HG02885 (cell line): ENCODE data around the gene TOR1AIP2.
A peak's percentile ranks its signal among the peaks of the same experiment; 100 is the strongest.

Experiments
- ATAC-seq: cut with Tn5 transposase; IDR thresholded peaks from one replicate; pipeline ENCODE4 v1.9.1; 2021; ENCODE audit warnings: mild to moderate bottlenecking; ENCODE audit not compliant: unreplicated experiment, poor library complexity

TOR1AIP2 gene

DNA sequence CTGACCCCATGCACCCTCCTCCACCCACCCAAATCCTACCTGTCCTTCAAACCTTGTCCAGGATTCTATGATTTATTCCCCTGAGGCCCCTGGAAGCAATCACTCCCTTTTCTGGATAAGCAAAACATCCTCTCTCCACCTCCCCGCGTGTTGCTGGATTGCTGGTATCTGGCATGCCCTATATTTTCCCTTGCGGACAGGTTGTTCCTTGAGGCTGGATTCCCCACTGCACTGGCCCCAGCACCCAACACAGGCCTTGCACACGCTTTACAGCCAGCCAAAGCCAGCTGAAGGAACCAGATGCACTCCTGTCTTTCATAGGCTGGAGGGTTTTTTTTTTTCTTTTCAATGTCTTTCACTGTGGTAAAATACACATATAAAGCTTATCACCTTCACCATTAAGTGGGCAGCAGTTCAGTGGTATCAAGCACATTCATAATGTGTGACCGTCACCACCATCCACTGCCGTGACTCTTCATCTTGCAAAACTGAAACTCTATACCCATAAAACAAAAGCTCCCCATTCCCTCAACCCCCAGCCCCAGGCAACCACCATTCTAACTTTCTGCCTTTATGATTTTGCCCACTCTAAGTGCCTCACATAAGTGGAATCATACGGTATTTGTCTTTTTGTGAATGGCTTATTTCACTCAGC lies 50.9 kb downstream of the TOR1AIP2 start:
- ATAC-seq: no peak

DNA sequence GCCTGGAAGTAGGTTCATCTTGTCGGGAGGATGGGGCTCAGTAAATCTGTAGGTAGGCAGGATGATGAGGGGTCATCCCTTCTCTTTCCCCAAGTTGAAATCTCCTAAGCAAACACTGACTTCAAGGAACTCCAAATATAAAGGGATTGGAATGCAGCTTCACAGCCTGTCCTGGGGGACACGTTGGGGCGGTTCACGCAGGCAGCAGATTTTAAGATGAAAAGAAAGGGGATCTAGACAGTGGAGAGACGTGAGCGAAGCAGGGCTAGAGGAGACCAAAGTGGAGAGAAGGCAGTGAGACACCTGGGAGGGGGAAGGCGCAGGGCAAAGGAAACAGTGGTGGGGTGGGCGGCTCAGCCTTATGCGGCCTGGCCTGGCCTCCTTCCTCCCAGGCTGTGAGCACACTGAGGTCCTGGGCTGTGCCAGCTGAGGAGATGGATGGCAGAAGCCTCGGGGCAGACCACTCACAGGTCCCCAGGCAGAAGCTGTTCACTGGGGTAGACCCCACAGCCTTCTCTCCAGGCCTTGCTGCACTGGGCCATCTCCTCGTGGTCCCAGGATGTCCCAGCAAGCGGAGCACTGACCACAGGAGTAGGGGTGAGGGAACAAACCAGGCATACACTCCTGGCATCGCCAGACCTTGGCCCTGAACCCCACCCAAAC lies 51.7 kb downstream of the TOR1AIP2 start:
- ATAC-seq: no peak

DNA sequence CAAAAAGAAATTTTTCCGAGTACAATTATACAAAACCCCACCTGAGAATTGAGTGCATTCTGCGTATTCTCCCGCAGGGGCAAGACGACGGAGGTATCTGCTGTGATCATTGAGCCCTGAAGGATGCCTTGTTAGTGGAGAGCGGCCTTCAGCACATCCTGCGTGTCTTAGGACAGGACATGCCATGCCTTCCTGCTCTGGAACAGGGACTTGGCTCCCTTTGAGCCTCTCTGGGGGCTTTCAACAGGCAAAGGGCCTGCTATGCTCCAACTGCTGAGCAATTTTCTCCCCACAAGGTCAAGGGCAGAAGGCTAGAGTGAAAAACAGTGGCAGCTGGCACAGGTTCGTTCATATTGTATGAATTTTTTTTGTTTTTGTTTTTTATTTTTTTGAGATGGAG lies 52.4 kb downstream of the TOR1AIP2 start:
- no peak for ATAC-seq

DNA sequence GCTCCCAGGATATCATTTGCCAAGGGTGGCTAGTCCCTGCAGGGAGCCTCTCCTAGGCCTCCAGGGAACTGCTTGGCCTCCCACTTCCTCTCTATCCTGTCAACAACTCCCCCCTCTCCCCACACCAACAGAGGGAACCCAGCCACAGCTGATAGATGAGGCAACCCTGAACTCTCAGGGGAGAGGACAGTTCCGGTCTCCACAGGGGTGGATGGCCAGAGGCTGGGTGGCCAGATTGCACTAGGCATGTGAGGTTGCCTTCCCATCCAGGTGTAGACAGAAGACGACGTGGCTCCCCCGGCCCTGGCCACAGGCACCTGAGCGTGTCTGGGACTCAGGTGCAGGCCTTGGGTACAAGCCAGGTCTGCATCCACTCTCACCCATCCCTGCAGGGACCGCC lies 53.3 kb downstream of the TOR1AIP2 start:
- no peak for ATAC-seq

DNA sequence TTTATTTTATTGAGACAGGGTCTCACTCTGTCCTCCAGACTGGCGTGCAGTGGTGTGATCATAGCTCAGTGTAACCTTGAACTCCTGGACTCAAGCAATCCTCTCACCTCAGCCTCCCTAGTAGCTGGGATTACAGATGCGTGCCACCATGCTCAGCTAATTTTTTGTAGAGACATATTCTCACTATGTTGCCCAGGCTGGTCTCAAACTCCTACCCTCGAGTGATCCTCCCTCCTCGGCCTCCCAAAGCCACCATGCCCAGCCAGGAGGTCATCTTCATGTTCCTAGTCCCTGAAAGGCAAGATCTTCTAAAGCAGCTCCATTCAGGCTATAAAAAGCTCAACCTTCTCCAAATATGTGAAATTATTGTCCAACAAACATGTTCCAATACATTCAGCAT lies 53.9 kb downstream of the TOR1AIP2 start:
- ATAC-seq: no peak

DNA sequence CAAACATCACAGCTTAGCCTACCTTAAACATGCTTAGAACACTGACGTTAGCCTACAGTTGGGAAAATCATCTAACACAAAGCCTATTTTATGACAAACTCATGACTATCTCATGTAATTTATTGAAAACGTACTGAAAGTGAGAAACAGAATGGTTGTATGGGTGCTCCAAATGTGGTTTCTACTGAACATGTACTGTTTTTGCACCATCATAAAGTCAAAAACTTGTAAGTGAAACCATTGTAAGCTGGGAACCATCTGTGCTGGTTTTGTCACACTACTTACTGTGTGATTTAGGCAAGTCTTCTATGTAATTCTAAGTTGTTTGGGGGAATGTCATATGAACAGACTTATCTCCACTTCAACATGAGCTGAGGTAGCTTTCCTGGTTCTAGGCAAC lies 55.5 kb downstream of the TOR1AIP2 start:
- ATAC-seq: no peak

DNA sequence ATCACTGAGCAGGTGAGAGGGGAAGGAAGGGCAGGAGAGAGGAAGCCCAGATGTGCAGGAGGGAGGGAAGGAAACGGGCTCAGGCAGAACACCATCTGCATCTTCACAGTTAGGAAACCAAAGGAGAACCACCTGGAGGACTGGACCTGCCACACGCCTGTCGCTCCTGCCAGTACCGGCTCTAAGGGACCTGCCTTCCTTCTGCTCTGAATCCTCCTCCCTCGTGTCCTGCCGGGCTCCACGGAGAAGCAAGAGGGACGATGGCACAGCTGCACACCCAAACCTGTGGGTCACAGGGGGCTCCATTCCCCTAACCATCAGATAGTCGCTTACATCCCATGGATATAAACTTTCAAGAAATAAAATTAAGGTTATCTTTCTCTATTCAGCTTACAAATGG lies 56.1 kb downstream of the TOR1AIP2 start:
- ATAC-seq: no peak

DNA sequence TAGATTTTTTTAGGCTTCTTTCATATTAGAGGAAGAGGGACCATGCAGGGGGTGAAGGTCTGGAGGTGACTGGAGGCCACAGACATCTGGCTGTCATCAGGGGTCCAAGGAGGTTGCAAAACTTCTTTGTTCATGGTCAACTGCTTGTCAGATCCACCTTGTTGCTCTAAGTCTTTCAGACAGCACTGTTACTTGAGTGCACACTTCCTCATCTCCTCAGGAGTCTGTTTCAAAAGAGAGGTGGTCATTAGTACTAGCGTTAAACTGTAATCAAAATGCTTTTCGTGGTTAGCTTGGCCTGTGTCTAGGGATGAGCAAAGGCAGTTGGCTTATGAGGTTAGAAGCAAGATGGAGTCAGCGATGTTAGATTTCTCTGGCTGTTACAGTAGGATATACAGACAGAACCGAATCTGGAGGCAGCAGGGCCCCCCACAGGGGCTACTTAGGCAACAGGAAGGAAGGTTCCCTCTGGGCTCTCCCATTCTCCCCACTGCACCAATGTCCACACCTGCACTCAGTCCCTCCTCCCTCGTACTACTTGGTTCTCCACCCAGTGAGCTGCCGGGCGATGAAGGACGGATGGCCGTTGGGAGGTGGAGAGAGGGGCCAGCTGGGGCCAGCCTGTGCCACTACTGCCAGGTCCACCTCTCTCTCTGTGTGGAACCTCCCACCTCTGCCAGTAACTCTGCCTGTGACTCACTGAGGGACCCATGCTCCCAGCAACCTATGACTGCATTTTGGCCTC lies 57.2 kb downstream of the TOR1AIP2 start:
- ATAC-seq: no peak

DNA sequence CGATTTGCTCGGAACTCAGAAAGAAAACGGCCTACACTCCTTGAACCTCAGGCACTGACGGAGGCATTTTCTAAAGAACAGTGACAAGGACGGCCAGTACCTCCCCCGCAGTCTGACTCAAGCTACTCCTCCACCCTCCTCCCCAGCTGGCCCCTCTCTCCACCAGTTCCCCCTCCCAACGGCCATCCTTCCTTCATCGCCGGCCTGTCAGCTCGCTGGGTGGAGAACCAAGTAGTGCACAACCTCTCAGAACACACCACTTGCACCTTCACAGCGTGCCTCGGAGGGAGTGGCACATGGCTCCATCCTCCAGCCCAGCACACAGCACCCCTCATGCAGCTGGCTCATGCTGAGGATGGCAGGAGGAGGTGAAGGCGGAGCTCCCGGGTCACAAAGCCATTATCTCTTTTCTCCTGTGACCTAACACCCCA lies 58.8 kb downstream of the TOR1AIP2 start:
- ATAC-seq: no peak

DNA sequence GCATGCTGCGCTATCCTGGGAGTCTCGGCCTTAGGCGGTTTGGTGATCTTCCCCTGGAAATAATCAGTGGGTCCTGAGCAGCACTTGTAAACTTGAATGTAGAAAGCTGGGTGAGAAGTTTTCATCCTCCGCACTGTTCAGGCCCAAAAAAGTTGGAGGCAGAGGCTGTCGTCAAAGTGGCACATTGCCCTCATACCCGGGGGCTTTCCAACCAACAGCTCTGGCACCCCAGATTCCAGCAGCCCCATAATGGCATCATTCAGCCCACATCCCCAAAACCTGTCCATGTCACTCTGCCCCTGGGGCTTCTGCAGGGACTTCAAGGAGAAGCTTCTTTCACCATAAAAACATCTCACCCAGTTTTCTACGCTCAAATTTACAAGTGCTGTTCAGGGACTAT lies 59.3 kb downstream of the TOR1AIP2 start:
- ATAC-seq: no peak

DNA sequence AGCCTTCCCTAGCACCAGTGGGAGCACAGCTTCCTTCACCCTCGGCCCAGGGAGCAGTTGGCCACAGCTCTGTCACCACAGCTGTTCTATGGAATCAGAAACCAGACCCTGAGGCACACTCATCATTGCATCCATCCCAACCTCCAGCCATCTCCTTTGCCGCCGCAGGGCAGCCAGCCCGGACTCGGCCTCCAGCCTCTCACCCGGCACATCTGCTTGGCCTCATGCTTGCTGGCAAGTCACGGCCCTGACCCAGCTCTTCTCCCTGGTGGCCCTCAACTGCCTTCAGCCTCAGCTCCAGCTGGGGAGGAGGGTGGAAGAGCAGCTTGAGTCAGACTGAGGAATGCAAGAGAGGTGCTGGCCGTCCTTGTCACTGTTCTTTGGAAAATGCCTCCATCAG lies 59.8 kb downstream of the TOR1AIP2 start:
- no peak for ATAC-seq

DNA sequence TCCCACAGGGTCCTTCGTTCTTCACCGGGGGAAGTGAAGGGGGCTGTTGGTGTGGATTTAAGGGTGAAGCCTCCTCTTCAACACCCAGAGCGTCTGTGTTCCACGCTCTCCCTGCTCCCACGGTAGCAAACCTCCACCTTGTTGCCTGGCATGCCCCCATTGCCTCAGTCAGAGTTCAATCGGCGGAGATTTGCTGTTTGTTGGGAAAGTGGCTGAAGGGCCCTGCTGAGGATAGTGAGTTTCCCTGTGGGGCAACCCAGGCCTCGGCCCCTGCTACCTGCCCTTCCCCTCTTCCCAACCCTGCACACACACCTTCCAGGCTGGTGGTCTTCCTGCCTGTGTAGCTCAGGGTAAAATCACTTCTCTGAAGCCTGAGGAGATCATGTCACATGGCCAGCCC lies 60.5 kb downstream of the TOR1AIP2 start:
- ATAC-seq: no peak

DNA sequence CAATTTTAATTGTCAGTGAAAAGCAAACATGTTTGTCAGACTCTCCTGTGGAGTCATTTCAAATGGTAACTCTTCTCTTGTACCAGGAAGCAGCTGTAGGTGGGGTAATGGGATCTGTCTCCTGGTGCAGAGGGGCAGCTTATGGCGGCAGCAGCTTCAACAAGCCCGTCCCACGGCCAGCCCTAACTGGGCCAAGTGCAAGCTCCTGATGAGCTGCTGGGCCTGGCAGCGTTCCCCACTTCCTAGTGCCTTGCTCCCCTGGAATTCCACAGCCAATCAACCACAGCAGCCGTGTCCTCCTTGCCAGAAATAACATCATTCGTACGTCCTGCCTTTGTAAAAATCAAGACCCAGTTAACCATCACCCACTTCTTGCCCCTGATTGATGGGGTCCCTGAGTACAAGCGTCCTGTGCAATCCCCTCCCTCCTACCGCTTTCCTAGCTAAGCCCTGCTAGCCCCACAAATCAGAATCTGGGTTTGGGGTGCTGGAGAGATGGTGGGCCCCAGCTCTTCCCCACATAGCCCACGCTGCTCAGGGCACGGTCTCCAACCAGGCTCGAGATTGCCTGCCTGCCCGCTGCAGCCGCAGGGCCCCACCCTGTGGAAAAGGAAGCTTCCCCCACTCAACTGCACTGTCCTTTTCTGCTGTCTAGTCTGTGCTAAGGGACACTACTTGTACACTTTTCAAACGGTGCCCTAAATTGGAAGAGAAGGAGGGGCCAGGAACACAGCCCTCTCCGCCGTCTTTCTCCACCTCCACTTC lies 61.2 kb downstream of the TOR1AIP2 start:
- ATAC-seq: no peak

DNA sequence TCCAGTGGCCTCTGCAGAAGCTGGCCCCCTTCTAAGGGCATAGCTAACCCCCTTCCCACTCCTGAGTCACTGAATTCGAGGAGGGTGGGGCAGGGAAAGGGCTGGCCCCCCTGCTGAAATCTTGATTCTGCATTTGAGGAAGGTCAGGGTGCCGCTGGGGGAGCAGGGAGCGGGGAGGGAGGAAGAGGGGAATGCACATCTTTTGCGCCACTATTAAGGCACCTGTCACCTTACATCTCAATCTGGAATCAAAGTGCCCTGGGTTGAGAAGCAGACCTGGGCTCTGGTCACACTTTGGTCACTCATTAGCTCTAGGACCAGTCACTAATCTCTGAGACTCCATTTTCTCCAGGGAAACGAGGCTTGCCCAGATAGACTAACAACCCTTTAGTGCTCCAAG lies 62.0 kb downstream of the TOR1AIP2 start:
- no peak for ATAC-seq

DNA sequence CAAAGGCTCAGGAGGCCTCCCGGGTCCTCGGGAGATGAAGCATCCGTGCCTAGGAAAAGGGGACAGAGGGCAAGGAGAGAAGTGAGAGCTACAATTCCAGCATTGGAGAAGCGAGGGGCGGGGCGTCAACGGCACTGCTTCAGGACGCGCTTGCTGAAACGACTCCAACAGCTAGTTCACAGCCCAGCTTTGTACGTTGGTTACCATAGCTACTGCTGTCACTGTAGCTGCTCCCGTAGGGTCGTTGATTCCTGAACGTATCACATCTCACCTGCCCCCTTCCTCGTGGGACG lies 63.1 kb downstream of the TOR1AIP2 start:
- peak; percentile 36 for ATAC-seq

DNA sequence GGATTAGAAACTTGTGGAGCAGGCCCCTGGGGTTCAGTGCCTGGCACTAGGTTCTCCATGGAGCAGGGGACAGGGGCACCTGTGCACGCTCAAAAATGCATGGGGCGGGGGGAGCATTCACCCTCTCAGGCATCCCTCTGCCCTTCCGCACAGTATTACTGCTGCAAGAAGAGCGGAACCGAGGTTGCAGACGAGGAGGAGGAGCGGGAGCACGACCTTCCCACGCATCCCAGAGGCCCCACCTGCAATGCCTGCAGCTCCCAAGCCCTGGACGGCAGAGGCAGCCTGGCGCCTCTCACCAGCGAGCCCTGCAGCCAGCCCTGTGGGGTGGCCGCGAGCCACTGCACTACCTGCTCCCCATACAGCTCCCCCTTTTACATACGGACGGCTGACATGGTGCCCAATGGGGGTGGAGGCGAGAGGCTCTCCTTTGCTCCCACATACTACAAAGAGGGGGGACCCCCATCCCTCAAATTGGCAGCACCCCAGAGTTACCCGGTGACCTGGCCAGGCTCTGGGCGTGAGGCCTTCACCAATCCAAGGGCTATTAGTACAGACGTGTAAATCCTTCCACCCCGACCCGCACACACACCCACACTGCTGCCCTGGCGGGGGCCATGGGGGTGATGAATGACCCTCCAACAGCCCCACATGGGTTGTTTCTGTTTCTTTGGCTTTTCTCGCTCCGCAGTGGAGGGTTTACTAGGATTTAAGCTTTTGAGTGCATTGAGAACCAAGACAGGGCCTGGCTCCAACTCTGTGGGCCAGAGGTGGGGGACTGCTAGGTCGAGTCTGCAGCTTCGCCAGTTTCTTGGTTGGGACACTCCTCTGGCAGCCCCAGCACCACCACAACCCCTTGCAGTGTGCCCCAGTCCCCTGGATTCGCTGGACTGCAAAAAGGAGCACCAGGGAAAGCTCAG lies 63.7 kb downstream of the TOR1AIP2 start:
- ATAC-seq: no peak

DNA sequence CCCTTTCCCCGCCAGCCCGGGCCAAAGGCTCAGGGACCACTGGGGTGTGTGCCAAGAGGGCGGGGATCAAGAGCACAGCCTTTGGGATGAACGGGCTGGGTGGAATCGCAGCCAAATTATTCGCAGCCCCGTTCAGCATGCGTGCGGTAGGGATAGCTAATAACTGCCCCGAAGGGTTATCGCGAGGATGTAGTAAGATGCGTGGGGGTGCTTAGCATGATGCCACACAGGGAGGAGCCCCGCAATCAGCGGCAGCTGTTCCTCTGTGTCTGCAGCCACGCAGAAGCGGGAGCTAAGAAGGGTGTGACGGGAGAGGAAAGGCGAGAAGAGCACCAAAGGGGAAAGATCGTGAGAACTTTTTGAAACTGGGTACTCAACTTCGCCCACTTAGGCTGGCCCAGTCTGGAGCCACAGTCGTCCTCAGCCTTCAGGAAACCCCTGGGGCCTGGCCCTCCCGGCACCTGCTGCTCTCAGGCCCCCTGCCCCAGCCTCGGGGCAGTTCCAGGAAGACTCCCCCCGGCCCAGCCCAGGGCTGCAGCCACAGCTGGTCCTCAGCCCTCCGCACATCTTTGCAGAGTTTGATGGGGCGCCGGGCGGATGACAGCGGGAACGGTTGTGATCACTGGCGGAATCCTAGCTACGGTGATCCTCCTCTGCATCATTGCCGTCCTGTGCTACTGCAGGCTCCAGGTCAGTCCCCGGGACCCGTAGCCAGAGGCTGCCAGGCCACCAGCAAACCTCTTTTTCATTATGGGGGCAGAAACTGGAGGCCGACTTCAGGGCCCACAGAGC lies 64.9 kb downstream of the TOR1AIP2 start:
- ATAC-seq: no peak

DNA sequence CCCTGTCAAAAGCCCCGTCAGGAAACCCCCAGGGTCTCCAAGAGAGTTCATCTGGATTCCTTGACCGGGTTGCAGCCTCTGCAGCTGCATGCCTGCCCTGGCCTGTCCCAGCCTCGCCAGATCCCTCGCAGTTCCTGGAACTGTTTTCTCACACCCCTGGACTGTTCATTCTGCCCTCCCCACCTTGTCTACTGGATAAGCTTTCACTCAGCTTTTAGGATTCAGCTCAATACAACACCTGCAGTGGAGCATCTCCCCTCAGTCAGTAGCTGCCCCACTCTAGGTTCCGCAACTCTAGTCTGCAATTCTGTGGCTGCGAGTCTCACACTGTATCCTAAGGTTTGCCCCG lies 67.3 kb downstream of the TOR1AIP2 start:
- no peak for ATAC-seq
